AG10803 (cell line): ENCODE results near the gene RPL41.

Experiments
- DNase-seq: peaks from one replicate; pipeline ENCODE4 v3.0.0; 2010; ENCODE audit warnings: low read depth
- H3K4me3 ChIP-seq: 2 replicates; pipeline ENCODE4 v1.5.1; 2011; ENCODE audit warnings: mild to moderate bottlenecking, low read length, control low read depth
- CTCF ChIP-seq: conservative IDR thresholded peaks from 2 replicates; pipeline ENCODE4 v1.5.1; 2011; ENCODE audit warnings: mild to moderate bottlenecking, low read length, control low read depth, inconsistent platforms

The RPL41 gene

GRCh38 chr12:56128670-56129205 is 12.3 kb downstream of the RPL41 start:
- peak; percentile 18 for DNase-seq
- no peak for TF ChIP-seq CTCF
- peak overlapping the region; percentile 92 for H3K4me3 ChIP-seq

DNA sequence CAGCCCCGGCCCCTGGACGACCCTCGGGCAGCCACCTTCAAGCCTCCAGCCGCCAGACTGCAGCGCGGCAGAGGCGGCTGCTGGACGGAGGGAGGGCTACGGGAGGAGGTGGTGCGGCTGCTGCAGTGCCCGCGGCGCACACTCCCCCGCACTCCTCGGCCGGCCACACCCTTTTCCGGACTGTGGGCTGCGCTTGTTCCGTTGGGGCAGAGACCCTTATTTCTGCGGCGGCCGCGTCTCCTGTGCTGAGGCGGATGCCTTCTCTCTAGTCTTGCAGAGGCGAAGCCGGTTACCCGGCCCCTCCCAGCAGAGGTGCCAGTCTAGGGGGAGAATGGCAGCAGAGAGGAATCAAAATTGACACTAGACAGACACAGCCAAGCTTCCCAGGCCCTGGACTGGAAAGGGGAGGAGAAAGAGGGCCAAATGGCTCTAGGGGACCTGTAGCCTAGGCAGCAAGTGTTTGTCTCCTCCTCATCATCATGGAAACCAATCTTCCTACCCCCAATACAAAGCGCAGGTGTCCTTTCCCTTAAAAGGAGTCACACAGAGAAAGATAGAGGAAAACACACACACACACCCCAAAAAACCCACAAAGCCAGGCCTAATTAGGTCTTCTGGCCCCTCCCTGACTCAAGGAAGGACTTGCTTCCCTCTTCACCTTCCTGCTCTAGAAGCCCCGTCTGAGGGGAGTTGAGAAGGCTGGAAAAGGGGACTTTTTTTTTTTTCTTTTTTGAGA is 12.9 kb downstream of the RPL41 start:
- peak overlapping the region; percentile 92 for H3K4me3 ChIP-seq
- no peak for TF ChIP-seq CTCF
- DNase-seq: peak; percentile 39

GRCh38 chr12:56129942-56130495 is 13.6 kb downstream of the RPL41 start:
- no peak for DNase-seq
- no peak for TF ChIP-seq CTCF

GRCh38 chr12:56130876-56131275 is 14.4 kb downstream of the RPL41 start:
- no peak overlapping the region for H3K4me3 ChIP-seq
- TF ChIP-seq CTCF: no peak
- no peak for DNase-seq

More at GRCh38 chr12:56129942-56130495, 13.6 kb downstream of the RPL41 start:
- peak overlapping the region; percentile 92 for H3K4me3 ChIP-seq

DNA sequence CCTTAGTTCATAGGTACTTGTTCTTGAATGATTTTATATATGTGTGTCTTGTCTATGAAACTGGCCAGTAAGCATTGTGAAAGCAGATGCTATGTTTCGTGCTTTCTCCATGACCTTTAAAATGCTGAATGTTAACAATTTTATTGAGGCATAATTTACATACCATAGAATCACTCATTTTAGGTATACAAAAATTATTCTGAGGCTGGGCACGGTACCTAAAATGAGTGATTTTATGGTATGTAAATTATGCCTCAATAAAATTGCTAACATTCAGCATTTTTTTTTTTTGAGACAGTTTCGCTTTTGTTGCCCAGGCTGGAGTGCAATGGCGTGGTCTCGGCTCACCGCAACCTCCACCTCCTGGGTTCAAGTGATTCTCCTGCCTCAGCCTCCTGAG is 18.5 kb downstream of the RPL41 start:
- H3K4me3 ChIP-seq: no peak overlapping the region
- TF ChIP-seq CTCF: no peak
- DNase-seq: no peak

DNA sequence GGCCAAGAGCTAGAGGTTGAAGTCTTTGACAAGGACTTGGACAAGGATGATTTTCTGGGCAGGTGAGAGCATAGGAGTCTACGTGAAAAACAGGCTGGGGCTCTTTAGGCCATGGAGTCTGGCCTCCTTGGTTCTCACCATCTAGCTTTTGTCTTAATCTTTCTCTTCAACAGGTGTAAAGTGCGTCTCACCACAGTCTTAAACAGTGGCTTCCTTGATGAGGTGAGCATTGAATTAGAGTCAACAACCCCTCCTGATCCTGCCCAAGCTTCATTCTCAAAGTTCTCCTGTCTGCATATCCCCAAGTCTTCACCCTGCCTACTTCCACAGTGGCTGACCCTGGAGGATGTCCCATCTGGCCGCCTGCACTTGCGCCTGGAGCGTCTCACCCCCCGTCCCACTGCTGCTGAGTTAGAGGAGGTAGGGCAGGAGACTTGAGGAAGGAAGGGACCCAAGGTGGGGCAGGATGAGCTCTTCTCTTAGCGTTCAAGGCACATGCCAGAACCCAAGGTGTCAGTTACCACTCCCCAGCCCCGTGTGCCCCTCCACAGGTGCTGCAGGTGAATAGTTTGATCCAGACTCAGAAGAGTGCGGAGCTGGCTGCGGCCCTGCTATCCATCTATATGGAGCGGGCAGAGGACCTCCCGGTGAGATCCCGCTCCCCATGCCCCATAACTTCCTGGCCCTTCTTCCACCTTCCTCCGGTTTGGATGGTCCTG is 21.6 kb downstream of the RPL41 start:
- H3K4me3 ChIP-seq: no peak overlapping the region
- DNase-seq: no peak
- no peak for TF ChIP-seq CTCF
